ENCODE measurements around the gene PURA. TPM values are rescaled to one million over a fixed set of nuclear protein-coding genes. Genes with fewer than 3 reads are reported as not detected.

The PURA gene
- total RNA-seq, 1 donor from 2014 or later: 18.3 TPM

DNA sequence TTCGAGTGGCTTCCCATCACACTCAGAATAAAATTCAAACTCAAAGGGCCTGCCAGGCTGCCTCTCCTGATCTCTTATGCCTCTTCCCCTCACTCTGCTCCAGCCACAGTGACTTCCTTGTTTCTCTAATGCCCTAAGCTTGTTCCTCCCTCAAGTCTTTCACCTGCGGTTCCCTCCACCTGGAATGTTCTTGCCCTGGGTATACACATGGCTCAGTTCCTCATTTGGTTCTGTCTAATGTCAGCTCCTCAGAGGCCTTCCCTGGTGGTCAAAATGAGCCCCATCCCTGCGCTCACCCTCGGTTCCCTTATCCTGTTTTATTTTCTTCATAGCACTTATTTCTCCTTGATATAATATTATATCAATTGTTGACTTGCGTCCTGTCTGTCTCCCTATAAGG is 48.4 kb downstream of the PURA start:
- DNase-seq: no peak

DNA sequence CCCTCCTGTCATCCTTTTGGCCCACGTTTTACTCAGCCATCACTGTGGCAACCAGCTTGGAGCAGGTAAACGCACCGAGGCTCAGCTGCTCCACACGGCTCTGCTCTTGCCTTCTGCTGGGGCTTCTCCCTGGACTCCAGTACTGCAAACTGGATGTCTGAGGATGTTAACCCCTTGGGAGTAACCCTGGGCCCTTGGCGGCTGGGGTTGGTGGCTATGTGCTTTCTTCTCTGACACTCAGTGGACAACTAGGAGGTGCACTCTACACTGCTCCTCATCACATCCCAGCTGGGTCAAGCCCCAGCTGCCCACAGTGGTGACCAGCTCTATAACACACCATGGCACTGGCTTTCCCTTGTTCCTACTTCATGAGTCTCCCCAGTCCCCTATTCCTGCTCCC is 48.9 kb downstream of the PURA start:
- DNase-seq: no peak

DNA sequence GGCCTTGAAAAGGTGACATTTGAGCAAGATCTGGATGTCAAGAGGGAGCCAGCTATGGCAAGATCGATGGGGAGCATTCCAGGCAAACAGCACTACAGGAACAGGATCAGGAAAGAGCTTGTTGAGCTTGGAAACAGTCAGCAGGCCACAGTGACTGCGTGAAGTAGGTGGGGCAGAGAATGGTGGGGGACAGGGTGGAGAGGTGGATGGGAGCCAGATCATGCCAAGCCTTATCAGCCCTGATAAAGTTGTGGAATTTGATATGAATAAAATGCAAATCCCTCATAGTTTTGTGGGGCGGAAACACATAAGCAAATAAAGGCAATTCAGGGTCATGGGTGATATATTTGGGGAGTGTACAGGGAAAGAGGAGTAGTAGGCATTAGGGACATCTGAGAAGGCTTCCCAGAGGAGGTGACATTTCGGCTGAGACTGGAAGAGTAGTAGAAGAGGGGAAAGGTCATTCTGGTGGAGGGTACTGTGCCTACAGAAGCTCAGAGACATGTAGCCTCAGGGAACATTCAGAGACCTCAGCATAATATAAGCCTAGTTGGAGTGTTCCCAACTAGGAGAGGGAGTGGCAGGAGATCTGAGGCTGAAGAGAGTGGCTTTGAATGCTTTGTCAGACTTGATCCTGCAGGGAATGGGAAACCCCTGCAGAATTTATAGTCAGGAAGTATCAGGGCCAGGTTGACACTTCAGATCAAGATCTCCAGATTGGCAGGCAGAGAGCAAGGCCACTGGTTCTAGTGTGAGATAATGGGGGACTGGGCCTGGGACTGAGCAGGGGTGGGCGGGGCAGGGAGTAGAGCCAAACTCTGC is 51.4 kb downstream of the PURA start:
- no peak for DNase-seq

DNA sequence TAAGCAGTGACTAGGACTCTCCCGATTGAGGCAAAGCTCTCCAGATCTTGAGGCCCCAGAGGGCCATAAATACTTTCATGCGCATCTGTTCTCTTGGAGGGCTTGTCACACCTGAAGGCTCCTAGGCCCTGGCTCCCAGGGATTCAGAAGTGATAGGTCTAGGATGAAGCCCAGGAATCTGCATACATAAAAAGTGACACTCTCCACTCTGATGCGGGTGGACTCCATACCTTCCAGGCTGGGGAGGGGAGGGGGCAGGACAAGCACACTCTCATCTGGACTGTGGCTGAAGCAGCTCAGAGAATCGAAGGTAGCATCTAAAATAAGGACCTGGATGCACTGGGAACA is 52.0 kb downstream of the PURA start:
- no peak for DNase-seq

DNA sequence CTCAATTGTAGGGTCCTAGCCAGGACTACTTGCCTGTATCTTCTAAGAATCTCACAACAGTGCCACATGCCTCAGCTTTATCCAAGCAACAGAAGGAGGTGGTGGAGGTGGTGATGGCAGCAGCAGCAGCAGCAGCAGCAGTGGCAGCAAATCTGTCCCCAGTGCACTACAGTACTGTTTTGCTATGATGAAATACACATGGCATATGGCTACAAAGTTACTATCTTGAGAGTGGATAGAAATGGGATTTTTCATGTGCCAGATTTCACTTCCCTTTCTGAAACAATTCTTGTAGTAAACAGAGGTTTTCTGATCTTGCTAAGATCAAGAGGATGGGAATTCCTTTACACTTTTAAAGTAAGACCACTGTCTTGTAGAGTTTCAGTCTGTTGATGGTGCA is 53.0 kb downstream of the PURA start:
- no peak for DNase-seq

DNA sequence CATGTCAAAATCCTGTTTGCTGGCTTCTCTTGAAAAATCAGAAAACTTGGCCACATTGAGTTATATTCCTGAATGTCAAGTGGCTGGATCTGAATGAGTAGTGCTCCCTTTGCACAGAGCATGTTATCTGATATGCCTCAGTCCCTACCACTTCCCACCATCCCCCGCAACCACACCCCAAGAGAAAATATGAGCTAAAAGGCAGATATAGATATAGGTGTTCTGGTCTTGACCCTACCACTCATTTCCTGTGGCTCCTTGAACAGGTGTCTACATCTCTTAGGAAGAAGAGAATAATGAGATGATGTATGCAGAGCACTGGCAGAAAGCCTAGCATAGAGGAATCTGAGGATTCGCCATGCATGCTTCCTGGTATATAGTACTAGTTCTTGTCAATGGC is 54.5 kb downstream of the PURA start:
- no peak for DNase-seq

DNA sequence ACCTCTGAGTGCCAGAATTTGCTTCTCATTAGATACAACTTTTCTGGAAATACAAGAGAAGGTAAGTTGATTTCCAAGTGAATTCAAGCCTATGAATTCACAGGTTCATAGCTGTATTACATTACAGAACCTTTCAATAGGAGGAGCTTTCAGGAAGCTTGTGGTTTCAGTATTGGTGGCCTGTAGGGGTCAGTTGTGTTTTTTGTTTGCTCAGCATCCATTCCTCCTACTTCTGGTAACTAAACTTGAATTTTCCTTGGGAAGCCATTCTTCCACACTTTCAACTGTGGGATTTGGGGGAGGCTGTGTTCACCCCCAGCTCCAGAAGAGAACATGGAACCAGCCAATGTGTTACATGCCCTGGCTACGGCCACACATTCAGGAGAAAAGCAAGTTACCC is 55.5 kb downstream of the PURA start:
- DNase-seq: no peak

DNA sequence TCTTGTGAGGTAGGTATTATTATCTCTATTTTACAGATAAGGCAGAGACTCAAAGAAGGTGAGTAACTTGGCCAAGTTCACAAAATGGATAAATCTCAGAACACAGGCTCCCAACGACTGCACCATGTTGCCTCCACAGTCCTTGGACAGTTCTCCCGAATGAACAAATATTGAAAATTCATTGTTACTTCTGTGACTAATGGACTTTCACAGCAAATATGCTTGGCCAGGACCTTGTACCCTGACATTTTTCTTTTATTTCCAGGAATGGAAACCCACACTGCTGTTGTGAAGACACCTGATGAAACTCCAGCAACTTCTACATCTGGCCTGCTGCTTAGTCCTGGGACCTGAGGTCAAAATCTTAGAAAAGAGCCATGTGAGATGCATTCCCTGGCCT is 58.6 kb downstream of the PURA start:
- DNase-seq: no peak

DNA sequence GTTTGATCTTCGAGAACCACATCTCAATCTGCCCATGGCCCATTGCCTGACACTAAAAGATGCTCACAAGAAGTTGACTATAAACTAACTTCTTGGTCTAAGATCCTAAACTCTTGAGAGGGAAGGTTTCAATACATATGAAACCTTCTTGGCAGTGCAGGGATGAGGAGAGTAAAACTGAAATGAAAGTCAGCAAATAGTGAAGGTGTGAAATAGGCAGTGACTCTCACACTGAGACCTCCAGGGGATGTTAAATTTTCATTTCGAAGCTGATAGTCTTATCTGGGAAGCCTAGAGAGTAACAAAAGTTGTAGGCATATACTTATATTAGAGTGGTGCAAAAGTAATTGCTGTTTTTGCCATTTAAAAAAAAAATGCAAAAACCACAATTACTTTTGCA is 60.1 kb downstream of the PURA start:
- no peak for DNase-seq

DNA sequence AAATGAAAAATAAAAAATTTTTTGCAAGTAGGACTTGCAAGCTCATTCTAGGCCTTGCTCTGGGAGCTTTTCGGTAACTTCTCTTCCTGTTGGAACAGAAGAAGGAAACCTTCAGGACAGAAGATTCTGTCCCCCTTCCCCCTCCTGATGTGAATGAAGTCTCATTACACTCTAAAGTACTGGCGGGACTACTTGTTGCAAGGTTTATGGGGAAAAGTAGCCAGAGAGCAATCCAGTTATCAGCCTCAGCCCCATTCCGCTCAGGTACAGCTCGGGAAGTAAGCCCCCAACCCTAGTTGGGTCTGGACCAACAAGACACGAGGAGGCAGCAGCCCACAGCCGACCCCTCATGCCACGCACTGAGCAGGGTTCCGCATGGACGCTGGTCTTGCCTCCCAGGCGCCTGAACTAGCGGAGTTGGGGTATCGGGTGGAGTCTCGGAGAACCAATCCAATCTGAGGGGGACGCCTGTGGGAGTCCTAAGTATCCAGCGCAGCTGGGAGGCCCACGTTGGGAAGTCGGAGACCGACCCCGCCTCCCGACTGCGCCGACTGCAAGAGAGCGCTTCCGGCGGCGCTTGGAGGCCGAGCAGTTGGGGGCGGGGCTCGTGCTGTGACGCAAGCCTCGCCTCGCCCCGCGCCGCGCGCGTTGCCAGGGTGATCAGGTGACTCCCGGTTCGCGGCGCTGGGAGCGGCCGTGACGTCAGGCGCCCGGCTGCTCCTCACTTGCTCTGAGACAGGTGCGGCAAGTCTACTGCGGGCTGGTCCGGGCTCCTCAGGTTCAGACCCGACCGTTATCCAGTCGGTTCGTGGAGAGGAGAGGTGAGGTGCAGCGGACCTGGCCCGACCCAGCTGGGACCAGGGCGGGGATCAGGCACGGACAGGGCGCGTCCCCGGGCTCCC is 60.8 kb downstream of the PURA start, which contains the start of gene CYSTM1:
Gene CYSTM1 (plus strand): TSS at position 724 of the 902 bp plus-strand sequence. CDS start 19,278 bp downstream, outside the sequence.
- peak; percentile 98 for DNase-seq

Other genes with a start within 250 kb of the PURA start
- 0.41 TPM for gene NRG2, start 70.8 kb upstream of the PURA start, total RNA-seq
- gene IGIP, start 11.8 kb downstream of the PURA start, total RNA-seq: 9.4 TPM
- 8.3 TPM for gene CYSTM1, start 61.1 kb downstream of the PURA start, total RNA-seq
- gene PFDN1, start 189.0 kb downstream of the PURA start, total RNA-seq: 64.2 TPM
- 18.6 TPM for gene HBEGF, start 232.5 kb downstream of the PURA start, total RNA-seq
- 1.6 TPM for gene SLC4A9, start 246.1 kb downstream of the PURA start, total RNA-seq

All from tongue (tissue), 2 donors.